HG03045 (cell line): Measurements from ENCODE around the gene DENND4C.
"Not testable (repeated sequence)": the region's sequence is repeated elsewhere in the genome, so short reads cannot be mapped to it uniquely, and the experiment has no call there.

Experiments used
- ATAC-seq: cut with Tn5 transposase; IDR thresholded peaks from one replicate; pipeline ENCODE4 v1.9.1; 2021; ENCODE audit warnings: mild to moderate bottlenecking, moderate library complexity; ENCODE audit not compliant: unreplicated experiment

The DENND4C gene

DNA sequence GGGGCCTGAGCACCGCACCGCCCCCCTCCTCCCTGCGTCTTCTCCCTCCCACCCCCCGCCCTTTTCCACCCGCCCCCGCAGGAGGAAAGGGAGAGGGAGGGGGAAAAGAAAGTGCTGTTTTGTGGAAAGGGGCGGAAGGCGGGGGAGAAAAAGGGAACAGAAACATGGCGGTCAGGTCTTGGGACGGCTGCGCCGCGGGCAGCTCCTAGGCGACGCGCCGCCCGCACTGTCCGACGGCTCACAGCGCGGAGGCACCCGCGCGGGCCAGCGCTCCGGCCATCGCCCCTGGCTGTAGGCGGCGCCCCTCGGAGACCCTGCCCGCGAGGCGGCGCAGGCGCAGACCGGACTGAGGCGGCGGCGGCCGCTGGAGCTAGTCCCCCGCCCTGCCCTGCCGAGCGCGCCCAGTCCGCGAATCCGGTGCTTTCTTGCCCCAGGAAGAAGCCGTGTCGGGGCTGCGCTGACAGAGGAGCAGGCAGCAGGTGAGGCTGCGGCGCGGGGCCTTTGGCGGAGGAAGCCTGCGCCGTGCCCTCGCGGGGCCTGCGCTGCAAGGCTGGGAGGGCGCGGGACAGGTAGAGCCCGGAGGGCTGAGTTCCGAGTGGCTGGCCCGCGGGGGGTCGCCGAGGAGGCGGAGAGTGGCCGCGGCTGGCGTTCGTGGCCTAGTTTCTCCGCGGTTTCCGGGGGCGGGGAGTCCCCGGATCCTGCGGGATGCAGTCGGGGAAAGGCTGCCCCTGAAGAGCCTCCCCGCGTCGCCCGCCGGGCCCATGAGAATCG is at the start of gene DENND4C:
DENND4C (plus strand) TSS at position 339 of the 771 bp plus-strand sequence. CDS start 45,482 bp downstream, outside the sequence.
- peak; percentile 78 for ATAC-seq

DNA sequence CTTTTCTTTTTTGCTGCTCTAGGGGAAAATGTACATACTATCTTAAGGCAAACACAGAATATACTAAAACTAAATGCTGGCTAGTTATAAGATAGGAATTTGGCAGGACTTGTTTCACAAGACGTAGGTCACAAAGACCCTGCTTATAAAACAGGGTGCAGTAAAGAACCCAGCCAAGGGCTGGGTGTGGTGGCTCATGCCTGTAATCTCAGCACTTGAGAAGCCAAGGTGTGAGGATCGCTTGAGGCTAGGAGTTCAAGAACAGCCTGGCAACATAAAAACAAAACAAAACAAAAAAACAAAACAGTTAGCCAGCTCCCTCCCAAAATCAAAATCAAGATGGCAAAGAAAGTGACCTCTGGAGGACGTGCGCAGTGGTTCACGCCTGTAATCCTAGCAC is 49.5 kb upstream of the DENND4C start:
- ATAC-seq: no peak

GRCh38 chr9:19181561-19181960 is 48.9 kb upstream of the DENND4C start:
- no peak for ATAC-seq

GRCh38 chr9:19184144-19184917 is 46.2 kb upstream of the DENND4C start:
- ATAC-seq: peak; percentile 100

DNA sequence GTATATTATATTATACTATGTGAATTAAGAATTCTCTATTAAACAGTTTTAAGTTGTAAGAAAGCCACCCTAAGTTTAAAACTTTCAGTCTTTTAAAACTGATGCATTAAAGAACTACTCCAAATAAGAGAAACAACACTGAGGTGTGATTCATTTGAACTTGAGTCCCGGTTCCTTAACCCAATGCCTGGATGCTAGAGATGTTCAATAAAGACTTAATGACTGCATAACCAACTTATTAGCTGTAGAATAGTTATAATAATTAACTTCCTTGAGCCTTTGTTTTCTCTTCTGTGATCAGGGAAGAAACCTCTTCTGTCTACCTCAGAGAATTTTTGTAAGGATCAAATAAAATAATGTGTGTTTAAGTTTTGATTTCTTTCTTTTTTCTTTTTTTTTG is 45.3 kb upstream of the DENND4C start:
- ATAC-seq: no peak

GRCh38 chr9:19186232-19186631 is 44.3 kb upstream of the DENND4C start:
- ATAC-seq: no peak

DNA sequence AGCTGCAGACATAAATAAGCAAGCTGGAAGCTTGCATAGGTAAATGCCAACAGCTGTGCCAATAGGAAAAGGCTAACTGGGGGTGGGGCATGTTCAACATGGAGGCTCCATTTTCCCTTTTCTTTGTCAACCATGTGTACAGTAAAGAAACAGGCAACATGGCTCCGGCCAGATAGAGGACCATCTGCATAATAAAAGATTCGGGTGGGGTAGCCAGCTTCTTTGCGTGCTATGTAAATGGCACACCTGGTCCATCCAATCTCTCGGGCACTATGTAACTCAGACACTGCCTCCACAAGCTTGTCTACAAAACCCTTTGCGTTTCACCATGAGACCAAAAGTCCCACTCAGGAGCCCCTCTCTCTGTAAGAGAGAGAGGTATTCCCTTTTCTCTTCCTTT is 41.7 kb upstream of the DENND4C start:
- ATAC-seq: no peak

GRCh38 chr9:19192202-19193028 is 38.1 kb upstream of the DENND4C start:
- no peak for ATAC-seq

GRCh38 chr9:19193029-19193324 is 37.5 kb upstream of the DENND4C start:
- no peak for ATAC-seq

DNA sequence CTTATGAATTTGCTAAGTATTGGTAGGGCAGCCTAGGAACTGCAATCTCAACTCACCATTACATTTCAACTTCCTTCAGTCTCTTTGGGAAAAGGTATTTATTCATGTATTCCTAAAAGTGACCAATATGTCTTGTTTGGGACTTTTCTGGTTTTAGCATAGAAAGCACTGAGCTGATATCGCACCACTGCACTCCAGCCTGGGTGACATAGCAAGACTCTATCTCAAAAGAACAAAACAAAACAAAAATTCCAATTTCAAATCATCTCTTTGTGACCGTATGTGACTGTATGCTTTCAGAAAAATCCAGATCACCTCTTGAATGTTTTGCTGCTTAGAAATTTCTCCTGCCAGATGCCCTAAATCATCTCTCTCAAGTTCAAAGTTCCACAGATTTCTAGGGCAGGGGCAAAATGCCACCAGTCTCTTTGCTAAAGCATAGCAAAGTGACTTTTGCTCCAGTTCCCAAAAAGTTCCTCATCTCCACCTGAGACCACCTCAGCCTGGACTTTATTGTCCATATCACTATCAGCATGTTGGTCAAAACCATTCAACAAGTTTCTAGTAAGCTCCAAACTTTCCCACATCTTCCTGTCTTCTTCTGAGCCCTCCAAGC is 37.0 kb upstream of the DENND4C start:
- not testable (repeated sequence) for ATAC-seq

DNA sequence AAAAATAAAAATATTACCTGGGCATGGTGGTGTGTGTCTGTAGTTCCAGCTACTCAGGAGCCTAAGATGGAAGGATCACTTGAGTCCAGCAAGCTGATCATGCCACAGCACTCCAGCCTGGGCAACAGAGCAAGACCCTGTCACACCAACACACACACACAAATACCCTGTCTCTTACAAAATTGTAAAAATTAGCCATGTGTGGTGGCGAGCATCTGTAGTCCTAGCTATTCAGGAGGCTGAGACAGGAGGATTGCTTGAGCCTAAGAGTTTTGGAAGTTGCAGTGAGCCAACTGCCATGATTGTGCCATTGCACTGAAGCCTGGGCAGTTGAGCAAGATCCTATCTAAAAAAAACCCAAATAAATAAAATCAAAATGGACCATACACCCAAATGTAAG is 32.1 kb upstream of the DENND4C start:
- no peak for ATAC-seq

GRCh38 chr9:19199012-19199411 is 31.5 kb upstream of the DENND4C start:
- no peak for ATAC-seq

GRCh38 chr9:19200229-19200628 is 30.3 kb upstream of the DENND4C start:
- ATAC-seq: no peak

DNA sequence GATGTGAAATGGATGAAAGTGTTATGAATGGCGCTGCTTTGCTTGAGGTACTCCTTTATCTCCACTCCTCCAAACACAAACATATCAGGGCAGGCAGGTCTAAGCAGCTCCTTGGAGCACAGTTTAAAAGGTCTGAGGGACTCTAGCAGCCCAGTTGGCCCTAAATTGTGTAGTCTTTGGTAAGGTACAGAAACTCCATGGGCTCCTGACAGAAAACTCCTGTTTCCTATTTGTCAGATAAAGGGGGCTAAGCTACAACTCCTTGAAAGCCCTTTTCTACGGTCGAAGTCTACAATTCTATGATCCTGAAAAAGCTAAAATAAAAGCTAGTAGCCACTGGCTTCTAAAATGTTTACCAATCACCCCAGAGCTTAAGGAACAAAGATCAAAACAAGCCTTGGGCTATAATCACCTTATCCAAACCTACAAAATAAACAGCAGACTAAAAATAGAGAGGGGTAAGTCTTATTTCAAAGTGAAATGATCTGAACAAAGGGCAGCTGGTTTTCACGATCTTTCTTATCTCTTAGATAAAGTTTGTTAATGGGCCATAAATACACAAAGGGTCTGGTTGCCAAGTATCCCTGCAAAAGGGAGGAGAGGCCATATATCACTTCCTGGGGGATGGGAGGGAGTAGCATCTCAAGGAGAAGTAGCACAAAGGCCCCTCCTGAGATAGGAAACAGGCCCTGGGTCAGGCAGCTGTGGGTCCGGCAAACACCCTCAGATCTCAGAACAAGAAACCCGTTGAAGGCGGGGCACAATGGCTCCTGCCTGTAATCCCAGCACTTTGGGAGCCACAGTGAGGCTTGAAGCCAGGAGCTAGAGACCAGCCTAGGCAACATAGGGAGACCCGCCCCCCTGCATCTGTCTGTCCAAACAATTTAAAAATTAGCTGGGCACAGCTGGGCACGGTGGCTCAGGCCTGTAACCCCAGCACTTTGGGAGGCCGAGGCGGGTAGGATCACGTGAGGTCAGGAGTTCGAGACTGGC is 28.3 kb upstream of the DENND4C start:
- ATAC-seq: no peak

- ATAC-seq: no peak
These were observed 27.4 kb upstream of the DENND4C start for GRCh38 chr9:19203058-19203457.

- no peak for ATAC-seq
These were observed 21.8 kb upstream of the DENND4C start for GRCh38 chr9:19208653-19209052.

DNA sequence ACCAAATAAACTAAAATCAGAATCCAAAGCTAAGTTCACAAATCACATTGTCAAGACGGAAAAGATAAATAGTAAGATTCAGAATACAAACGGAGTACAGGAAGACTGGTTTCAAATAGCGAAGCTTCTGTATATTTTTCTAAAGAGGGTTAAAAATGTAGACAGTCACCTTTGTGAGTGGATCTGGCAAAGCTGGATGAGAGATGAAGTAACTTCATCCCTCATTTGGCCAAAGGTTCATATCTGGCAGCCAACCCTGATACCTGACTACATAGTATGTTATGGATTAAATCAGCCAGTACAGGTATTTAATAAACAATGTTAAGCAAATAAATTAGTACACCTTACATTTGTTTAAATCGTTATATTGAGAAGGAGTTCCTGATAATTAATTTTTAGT is 21.3 kb upstream of the DENND4C start:
- ATAC-seq: no peak

DNA sequence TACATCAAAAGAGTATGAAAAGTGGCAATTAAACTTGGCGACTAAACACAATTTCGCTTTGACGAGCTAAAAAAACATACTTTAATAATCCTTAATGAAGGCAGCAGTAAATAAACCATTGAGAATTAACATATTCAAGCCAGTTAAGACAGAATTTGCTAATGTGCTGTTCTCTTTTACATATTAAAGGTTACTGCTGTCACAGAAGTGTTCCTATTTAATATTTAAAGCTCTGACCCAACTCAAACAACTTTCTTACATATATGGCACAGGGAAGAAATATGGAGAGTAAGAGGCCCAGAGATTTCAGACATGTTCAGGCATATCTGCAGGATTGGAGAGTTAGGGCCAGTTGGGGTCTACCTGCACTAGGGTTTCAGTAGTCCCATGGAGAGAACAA is 16.7 kb upstream of the DENND4C start:
- ATAC-seq: no peak

DNA sequence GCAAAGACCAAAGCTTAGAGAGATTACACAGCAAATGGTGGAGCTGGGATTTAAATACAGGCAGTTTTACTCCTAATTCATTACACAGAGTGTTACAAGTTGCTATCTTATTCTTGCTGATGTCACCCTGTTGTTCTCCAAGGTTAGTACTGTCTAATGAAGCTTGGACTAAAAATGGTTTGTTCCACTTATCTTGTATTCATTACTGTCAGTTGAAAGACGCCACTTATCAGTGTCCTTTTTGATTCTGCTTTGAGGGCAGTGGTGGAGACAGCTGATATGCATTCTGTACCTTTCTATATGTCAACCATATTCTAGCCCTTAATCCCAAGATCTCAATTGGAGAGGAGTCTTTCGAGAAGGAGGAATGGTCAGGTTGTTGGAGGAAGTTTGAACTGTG is 14.0 kb upstream of the DENND4C start:
- no peak for ATAC-seq

DNA sequence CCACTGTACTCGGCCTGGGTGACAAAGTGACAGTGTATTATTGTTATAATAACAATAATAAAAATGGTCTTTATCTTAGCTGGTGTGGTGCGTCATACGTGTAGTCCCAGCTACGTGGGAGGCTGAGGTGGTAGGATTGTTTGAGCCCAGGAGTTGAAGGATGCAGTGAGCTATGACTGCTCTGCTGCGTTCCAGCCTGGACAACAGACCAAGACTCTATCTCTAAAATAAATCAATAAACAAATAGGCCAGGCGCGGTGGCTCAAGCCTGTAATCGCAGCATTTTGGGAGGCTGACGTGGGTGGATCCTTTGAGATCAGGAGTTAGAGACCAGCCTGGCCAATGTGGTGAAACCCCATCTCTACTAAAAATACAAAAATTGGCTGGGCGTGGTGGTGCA is 9.2 kb upstream of the DENND4C start:
- ATAC-seq: no peak
